Small intestine (tissue), 7 donors: ENCODE results near the gene NSMCE1. TPM values are rescaled to one million over a fixed set of nuclear protein-coding genes. Genes with fewer than 3 reads are reported as not detected.

Source experiments
- DNase-seq, 2 donors: peaks; one replicate each; pipeline versions ENCODE4 v3.0.0 to v3.0.0-alpha.2; 2013
- FAIRE-seq: peaks from 2 replicates; lab custom pipeline; 2012; peaks lifted over from hg19 to GRCh38; lab: Jason Lieb, UNC
- H3K27ac ChIP-seq, 3 donors: one replicate each; pipeline ENCODE4 v1.5.1; 2013; ENCODE audit warnings: low read length in 2 of 3, mild to moderate bottlenecking in 2 of 3, control low read depth in 1 of 3, inconsistent platforms in 1 of 3, low read depth in 1 of 3, moderate library complexity in 1 of 3
- H3K27me3 ChIP-seq, 3 donors: one replicate each; pipeline ENCODE4 v1.6.1; 2013; ENCODE audit warnings: low read length in 3 of 3, inconsistent platforms in 1 of 3; ENCODE audit not compliant: control insufficient read depth in 3 of 3, insufficient read depth in 3 of 3
- H3K36me3 ChIP-seq, 3 donors: one replicate each; pipeline ENCODE4 v1.6.1; 2013; ENCODE audit warnings: low read length in 3 of 3, inconsistent platforms in 1 of 3, low read depth in 1 of 3, mild to moderate bottlenecking in 1 of 3, moderate library complexity in 1 of 3; ENCODE audit not compliant: control insufficient read depth in 3 of 3, insufficient read depth in 2 of 3
- H3K4me1 ChIP-seq, 3 donors: one replicate each; pipeline ENCODE4 v1.6.1; 2013; ENCODE audit warnings: low read length in 2 of 3, inconsistent platforms in 1 of 3, low read depth in 1 of 3, mild to moderate bottlenecking in 1 of 3, moderate library complexity in 1 of 3; ENCODE audit not compliant: control insufficient read depth in 3 of 3, insufficient read depth in 2 of 3
- H3K4me3 ChIP-seq, 3 donors: one replicate each; pipeline ENCODE4 v1.5.1; 2013; ENCODE audit warnings: low read length in 3 of 3, control low read depth in 1 of 3, inconsistent platforms in 1 of 3, low read depth in 1 of 3, mild to moderate bottlenecking in 1 of 3, moderate library complexity in 1 of 3
- H3K9me3 ChIP-seq, 2 donors: one replicate each; pipeline ENCODE4 v1.6.1; 2013; ENCODE audit warnings: low read depth in 1 of 2, low read length in 1 of 2; ENCODE audit not compliant: control insufficient read depth in 2 of 2, insufficient read depth in 1 of 2
- WGBS, 3 donors: extraction: QIAGEN DNeasy Blood & Tissue Kit; methylation state at CpG; one replicate each; pipeline ENCODE4 v1.1.7; 2013; 5-methylcytosine and 5-hydroxymethylcytosine counted together
- polyA plus RNA-seq, 4 donors: library from polyadenylated mRNA; stranded (reverse) in 3 of 4; unstranded in 1 of 4; fragments of 200-250 nt in 3 of 4; fragments of 120-200 nt in 1 of 4; gene quantifications; one replicate each; pipeline versions ENCODE4 v1.2.1 to v1.2.3, GENCODE V29; 2013
- donor health status: healthy with polysubstance abuse.
- donor health status: control.
- donor health status: control.
- donor health status: Bipolar disorder and iron deficiency.
- donor health status: healthy.

The NSMCE1 gene
- polyA plus RNA-seq, 4 donors: 37.8 to 66.1 (median 52.3) TPM

- Histone ChIP-seq H3K27me3 (no peaks in the 10 kb centered on the region), H3K36me3 (peaks cover 0 to 19% (median 0%) of the 10 kb centered on the region in 3 donors), H3K4me3 (peak overlapping the region; percentile 79 to 96 (median 85)), H3K27ac (peak overlapping the region; percentile 76 to 99 (median 90)), H3K4me1 (peaks cover 4 to 27% (median 5%) of the 10 kb centered on the region in 3 donors), H3K9me3 (no peaks in the 10 kb centered on the region)
- FAIRE-seq (no peak), DNase-seq (peak; percentile 64 to 81)
- 0 to 1% (median 1%) methylated on average over 35 to 39 of the region's 39 CpGs for WGBS, 3 donors
Observed at GRCh38 chr16:27314161-27314723, 45.7 kb upstream of the NSMCE1 start.

- WGBS, 3 donors: 0 to 1% (median 0%) methylated on average over 45 to 85 of the region's 85 CpGs
- FAIRE-seq: no peak
- Histone ChIP-seq H3K9me3 (no peaks in the 10 kb centered on the region), H3K4me1 (peaks cover 4 to 27% (median 5%) of the 10 kb centered on the region in 3 donors), H3K27me3 (no peaks in the 10 kb centered on the region), H3K4me3 (peak within 1 kb of the TSS; percentile 79 to 96 (median 85)), H3K27ac (peak within 1 kb of the TSS; percentile 76 to 99 (median 90)), H3K36me3 (peaks cover 0 to 13% (median 0%) of the 10 kb centered on the region in 3 donors)
- DNase-seq: peak; percentile 70 to 88
Observed at GRCh38 chr16:27313422-27314160, 45.0 kb upstream of the NSMCE1 start, which contains the start of gene IL4R. Gene IL4R (plus strand): TSS chr16:27313974. CDS start chr16:27340204, 26,230 bp downstream.

DNA sequence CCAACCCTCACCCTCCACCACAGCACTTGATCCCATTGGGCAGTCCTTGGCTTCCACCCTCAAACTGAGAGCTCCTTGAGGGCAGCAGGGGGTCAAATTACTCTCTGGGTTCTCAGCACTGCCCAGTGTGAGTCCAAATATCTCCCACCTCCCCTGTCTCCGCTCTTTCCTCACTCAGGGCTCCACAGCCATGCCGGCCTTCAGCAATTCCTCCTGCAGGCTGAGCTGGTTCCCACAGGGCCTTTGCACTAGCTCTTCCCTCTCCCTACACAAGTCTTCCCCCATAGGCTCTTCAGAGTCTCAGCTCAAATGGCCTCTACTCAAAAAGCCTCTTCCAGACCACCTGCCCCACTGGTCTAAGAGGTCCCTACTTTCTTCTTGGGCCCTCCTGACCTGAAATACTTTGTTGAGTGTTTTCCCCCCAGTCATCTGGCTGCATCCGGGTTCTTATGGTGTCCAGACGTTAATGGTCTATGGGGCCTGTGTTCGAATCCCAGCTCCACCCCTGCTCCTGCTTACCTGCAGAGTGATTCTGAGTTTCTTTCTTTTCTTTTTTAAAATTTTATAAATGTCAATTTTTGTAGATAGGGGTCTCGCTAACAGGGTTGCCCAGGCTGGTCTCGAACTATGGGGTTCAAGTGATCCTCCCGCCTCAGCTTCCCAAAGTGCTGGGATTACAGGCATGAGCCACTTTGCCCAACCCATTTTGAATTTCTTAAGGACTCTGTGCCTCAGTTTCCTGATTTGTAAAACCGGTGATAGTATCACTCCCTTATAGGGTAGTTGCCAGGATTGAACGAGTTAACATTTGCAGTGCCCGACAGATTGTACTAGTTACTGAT lies 44.2 kb upstream of the NSMCE1 start:
- H3K27me3 ChIP-seq: no peaks in the 10 kb centered on the region
- H3K9me3 ChIP-seq: no peaks in the 10 kb centered on the region
- peak overlapping the region; percentile 76 to 99 (median 79) for H3K27ac ChIP-seq
- DNase-seq (no peak), FAIRE-seq (no peak)
- 67 to 72% (median 70%) methylated on average over 11 of the region's 11 CpGs for WGBS, 3 donors
- peak overlapping the region in 2 of 3 donors; percentile 79 to 96 for H3K4me3 ChIP-seq
- H3K36me3 ChIP-seq: peaks cover 0 to 9% (median 0%) of the 10 kb centered on the region in 3 donors
- H3K4me1 ChIP-seq: peaks cover 2 to 27% (median 4%) of the 10 kb centered on the region in 3 donors

- FAIRE-seq (no peak), DNase-seq (peak in 1 of 2 donors; percentile 31)
- no peaks in the 10 kb centered on the region for H3K27me3 ChIP-seq
- no peaks in the 10 kb centered on the region for H3K9me3 ChIP-seq
- no peak overlapping the region for H3K27ac ChIP-seq
- 55 to 82% (median 75%) methylated on average over 7 of the region's 7 CpGs for WGBS, 3 donors
- H3K4me1 ChIP-seq: peaks cover 2 to 27% (median 4%) of the 10 kb centered on the region in 3 donors
- H3K4me3 ChIP-seq: no peak overlapping the region
- H3K36me3 ChIP-seq: peaks cover 0 to 9% (median 0%) of the 10 kb centered on the region in 3 donors
Observed at GRCh38 chr16:27311897-27312303, 43.3 kb upstream of the NSMCE1 start.

- peaks cover 0 to 9% (median 0%) of the 10 kb centered on the region in 3 donors for H3K36me3 ChIP-seq
- DNase-seq: no peak
- no peaks in the 10 kb centered on the region for H3K9me3 ChIP-seq
- no peaks in the 10 kb centered on the region for H3K27me3 ChIP-seq
- no peak overlapping the region for H3K27ac ChIP-seq
- FAIRE-seq: no peak
- H3K4me1 ChIP-seq: peaks cover 2 to 27% (median 4%) of the 10 kb centered on the region in 3 donors
- WGBS, 3 donors: 41 to 61% (median 58%) methylated on average over 7 to 8 of the region's 8 CpGs
- H3K4me3 ChIP-seq: no peak overlapping the region
Observed at GRCh38 chr16:27311448-27311830, 42.9 kb upstream of the NSMCE1 start.

- WGBS, 3 donors: 58 to 77% (median 62%) methylated on average over 16 of the region's 16 CpGs
- no peak overlapping the region for H3K27ac ChIP-seq
- no peak overlapping the region for H3K4me3 ChIP-seq
- no peak for FAIRE-seq
- H3K9me3 ChIP-seq: no peaks in the 10 kb centered on the region
- peak in 1 of 2 donors; percentile 20 for DNase-seq
- peaks cover 0 to 5% (median 0%) of the 10 kb centered on the region in 3 donors for H3K36me3 ChIP-seq
- no peaks in the 10 kb centered on the region for H3K27me3 ChIP-seq
- H3K4me1 ChIP-seq: peaks cover 0 to 26% (median 4%) of the 10 kb centered on the region in 3 donors
Observed at GRCh38 chr16:27310576-27311447, 42.2 kb upstream of the NSMCE1 start.

- no peaks in the 10 kb centered on the region for H3K9me3 ChIP-seq
Observed at GRCh38 chr16:27308792-27309191, 40.2 kb upstream of the NSMCE1 start.

More at GRCh38 chr16:27308792-27309191, 40.2 kb upstream of the NSMCE1 start:
- no peak overlapping the region for H3K4me3 ChIP-seq
- no peak for FAIRE-seq
- DNase-seq: no peak
- WGBS, 3 donors: 90 to 100% (median 91%) methylated on average over 1 of the region's 1 CpG
- H3K36me3 ChIP-seq: no peaks in the 10 kb centered on the region
- H3K27ac ChIP-seq: no peak overlapping the region
- H3K27me3 ChIP-seq: no peaks in the 10 kb centered on the region
- H3K4me1 ChIP-seq: peaks cover 0 to 16% (median 0%) of the 10 kb centered on the region in 3 donors
